Panc1 (cell line): ENCODE measurements around the gene DLGAP1. TPM values are rescaled to one million over a fixed set of nuclear protein-coding genes. Genes with fewer than 3 reads are reported as not detected.
A peak's percentile ranks its signal among the peaks of the same experiment; 100 is the strongest.

ENCODE experiments used
- ATAC-seq: fragments of 200-7000 bp; cut with Tn5 transposase; 2 replicates; pipeline ENCODE4 v1.9.1; 2020; ENCODE audit warnings: mild to moderate bottlenecking, moderate library complexity
- BruUV-seq: library from RNA; stranded (reverse); fragments of 400-500 nt; replicated peaks from 2 replicates; lab custom pipeline; 2021; lab: Mats Ljungman, UMichigan
- CTCF ChIA-PET: fragments of 300-600 bp; sonication (Branson Sonifier 250); formaldehyde crosslinking; loops from one replicate; lab custom pipeline; 2022; ENCODE audit warnings: antibody characterized with exemption; lab: Charles Lee
- POLR2A ChIA-PET: fragments of 300-600 bp; sonication (Branson Sonifier 250); formaldehyde crosslinking; loops from one replicate; lab custom pipeline; 2022; ENCODE audit warnings: antibody characterized with exemption; lab: Charles Lee
- DNase-seq: peaks from one replicate; pipeline ENCODE4 v3.0.0-alpha.2; 2010; ENCODE audit warnings: low read depth, low spot score
- H3K27ac ChIP-seq: 2 replicates; pipeline ENCODE4 v1.5.1; 2011; ENCODE audit warnings: mild to moderate bottlenecking, low read length, inconsistent platforms
- H3K27me3 ChIP-seq: fragments of 200-500 bp; sonication (Bioruptor generic); 2 replicates; pipeline ENCODE4 v1.6.0; 2014; ENCODE audit warnings: low read length, inconsistent platforms; ENCODE audit not compliant: control insufficient read depth, insufficient read depth
- H3K36me3 ChIP-seq: fragments of 200-500 bp; sonication (Bioruptor generic); 2 replicates; pipeline ENCODE4 v1.5.1; 2014; ENCODE audit warnings: inconsistent platforms, mild to moderate bottlenecking, low read length, moderate library complexity; ENCODE audit not compliant: control insufficient read depth, insufficient read depth
- H3K4me1 ChIP-seq: 2 replicates; pipeline ENCODE4 v1.5.1; 2011; ENCODE audit warnings: inconsistent platforms, mild to moderate bottlenecking, low read length, moderate library complexity; ENCODE audit not compliant: control insufficient read depth, insufficient read depth
- H3K4me3 ChIP-seq, 2 experiments: 2 replicates each; pipeline ENCODE4 v1.5.1; 2011 to 2012; ENCODE audit warnings: low read depth in 2 of 2, low read length in 2 of 2, mild to moderate bottlenecking in 2 of 2, inconsistent platforms in 1 of 2, moderate library complexity in 1 of 2
- H3K9me3 ChIP-seq: fragments of 200-500 bp; sonication (Bioruptor generic); 2 replicates; pipeline ENCODE4 v1.5.1; 2014; ENCODE audit warnings: low read depth, mild to moderate bottlenecking, inconsistent platforms, low read length, moderate library complexity; ENCODE audit not compliant: control insufficient read depth, insufficient read depth
- CTCF ChIP-seq: fragments of 450-650 bp; IDR thresholded peaks from 2 replicates; pipeline ENCODE4 v1.5.1; 2017; ENCODE audit warnings: mild to moderate bottlenecking
- POLR2AphosphoS5 ChIP-seq: IDR thresholded peaks from 2 replicates; pipeline ENCODE4 v1.6.1; 2012; ENCODE audit warnings: mild to moderate bottlenecking, low read depth, low read length, moderate library complexity
- SIN3A ChIP-seq: IDR thresholded peaks from 2 replicates; pipeline ENCODE4 v1.6.1; 2012; ENCODE audit warnings: low read depth, mild to moderate bottlenecking, low read length, moderate library complexity, borderline replicate concordance; ENCODE audit not compliant: insufficient read depth
- TCF7L2 ChIP-seq: IDR thresholded peaks from 2 replicates; pipeline ENCODE4 v1.6.1; 2011; ENCODE audit warnings: mild to moderate bottlenecking, low read depth, low read length, inconsistent platforms
- in situ Hi-C: cut with HindIII; loops from 2 replicates; pipeline ENCODE4 v1.10.0; 2016; ENCODE audit warnings: low sequenced_read_pairs, low pct_unique_long_range_greater_than_20kb
- intact Hi-C: fragments of 100-400 bp; cut with micrococcal nuclease; formaldehyde crosslinking; loops from one replicate; pipeline ENCODE4 v1.10.0; 2022; ENCODE audit not compliant: unreplicated experiment
- total RNA-seq: library from RNA; stranded (reverse); gene quantifications from one replicate; pipeline ENCODE4 v1.2.1, GENCODE V29; 2021; ENCODE audit not compliant: unreplicated experiment
- TF ChIP-seq, protein P1 (sequence below), 2 experiments: IDR thresholded peaks; 2 replicates each; pipeline ENCODE4 v1.6.1; 2011 to 2012; ENCODE audit warnings: low read depth in 2 of 2, control low read depth in 1 of 2, low read length in 1 of 2, mild to moderate bottlenecking in 1 of 2, moderate library complexity in 1 of 2; ENCODE audit not compliant: insufficient read depth in 1 of 2

Gene DLGAP1
- total RNA-seq, 1 experiment from 2014 or later = 1.8 TPM

GRCh38 chr18:3494569-3494968 lies 960.5 kb downstream of the DLGAP1 start:
- in situ Hi-C loops (no loop called here), intact Hi-C loops (no loop called here)
- no peaks in the 10 kb centered on the region for H3K9me3 ChIP-seq
- no peaks in the 10 kb centered on the region for H3K27me3 ChIP-seq
- ChIA-PET POLR2A (interaction anchor here (0.7 kb wide), 1 partner anchor 109 kb away, joined by 5 read pairs; no protein-coding TSS in a partner anchor), CTCF (no interaction called here)
- H3K4me3 ChIP-seq = no peak overlapping the region
- H3K4me1 ChIP-seq = peaks cover 63% of the 10 kb centered on the region
- H3K36me3 ChIP-seq = no peaks in the 10 kb centered on the region
- DNase-seq (no peak), ATAC-seq (no peak)
- BruUV-seq = no TSS peak
- H3K27ac ChIP-seq = peak overlapping the region; percentile 98
- TF ChIP-seq POLR2AphosphoS5 (no peak), TCF7L2 (no peak), CTCF (no peak), SIN3A (no peak)
- TF ChIP-seq, protein P1, sequence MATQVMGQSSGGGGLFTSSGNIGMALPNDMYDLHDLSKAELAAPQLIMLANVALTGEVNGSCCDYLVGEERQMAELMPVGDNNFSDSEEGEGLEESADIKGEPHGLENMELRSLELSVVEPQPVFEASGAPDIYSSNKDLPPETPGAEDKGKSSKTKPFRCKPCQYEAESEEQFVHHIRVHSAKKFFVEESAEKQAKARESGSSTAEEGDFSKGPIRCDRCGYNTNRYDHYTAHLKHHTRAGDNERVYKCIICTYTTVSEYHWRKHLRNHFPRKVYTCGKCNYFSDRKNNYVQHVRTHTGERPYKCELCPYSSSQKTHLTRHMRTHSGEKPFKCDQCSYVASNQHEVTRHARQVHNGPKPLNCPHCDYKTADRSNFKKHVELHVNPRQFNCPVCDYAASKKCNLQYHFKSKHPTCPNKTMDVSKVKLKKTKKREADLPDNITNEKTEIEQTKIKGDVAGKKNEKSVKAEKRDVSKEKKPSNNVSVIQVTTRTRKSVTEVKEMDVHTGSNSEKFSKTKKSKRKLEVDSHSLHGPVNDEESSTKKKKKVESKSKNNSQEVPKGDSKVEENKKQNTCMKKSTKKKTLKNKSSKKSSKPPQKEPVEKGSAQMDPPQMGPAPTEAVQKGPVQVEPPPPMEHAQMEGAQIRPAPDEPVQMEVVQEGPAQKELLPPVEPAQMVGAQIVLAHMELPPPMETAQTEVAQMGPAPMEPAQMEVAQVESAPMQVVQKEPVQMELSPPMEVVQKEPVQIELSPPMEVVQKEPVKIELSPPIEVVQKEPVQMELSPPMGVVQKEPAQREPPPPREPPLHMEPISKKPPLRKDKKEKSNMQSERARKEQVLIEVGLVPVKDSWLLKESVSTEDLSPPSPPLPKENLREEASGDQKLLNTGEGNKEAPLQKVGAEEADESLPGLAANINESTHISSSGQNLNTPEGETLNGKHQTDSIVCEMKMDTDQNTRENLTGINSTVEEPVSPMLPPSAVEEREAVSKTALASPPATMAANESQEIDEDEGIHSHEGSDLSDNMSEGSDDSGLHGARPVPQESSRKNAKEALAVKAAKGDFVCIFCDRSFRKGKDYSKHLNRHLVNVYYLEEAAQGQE (IDR thresholded peaks at IDR 0.05; ENCODE audit: insufficient read depth in 1 of 2, low read depth in 2 of 2, low read length in 1 of 2) = no peak

DNA sequence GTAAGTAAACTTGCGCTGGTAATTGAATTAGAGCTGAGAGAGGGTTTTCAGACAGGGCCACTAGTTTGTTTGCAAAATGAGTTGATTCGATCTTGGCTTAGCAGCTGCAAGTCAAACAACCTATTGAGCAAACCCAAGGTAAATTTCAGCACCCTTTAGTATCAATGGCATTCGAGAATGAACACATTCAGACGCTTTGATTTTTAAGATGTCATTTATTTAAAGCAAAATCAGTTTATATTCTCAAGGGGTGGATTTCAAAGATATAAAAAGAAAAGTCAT lies 960.9 kb downstream of the DLGAP1 start:
- H3K27ac ChIP-seq = peak overlapping the region; percentile 98
- in situ Hi-C loops = no loop called here
- no peaks in the 10 kb centered on the region for H3K9me3 ChIP-seq
- H3K27me3 ChIP-seq = no peaks in the 10 kb centered on the region
- TF ChIP-seq POLR2AphosphoS5 (no peak), TCF7L2 (no peak), SIN3A (no peak), CTCF (no peak)
- TF ChIP-seq, protein P1 (IDR thresholded peaks at IDR 0.05; ENCODE audit: insufficient read depth in 1 of 2, low read depth in 2 of 2, low read length in 1 of 2) = no peak
- H3K4me3 ChIP-seq = peak overlapping the region; percentile 9 to 14; a peak in 2 of 4 replicates
- no TSS peak for BruUV-seq
- no peaks in the 10 kb centered on the region for H3K36me3 ChIP-seq
- no peak for ATAC-seq
- peaks cover 62% of the 10 kb centered on the region for H3K4me1 ChIP-seq
- ChIA-PET CTCF (no interaction called here), POLR2A (interaction anchor here (0.6 to 1.0 kb wide), 3 partner anchors 19 to 114 kb away, joined by 3 to 5 read pairs (median 4); no protein-coding TSS in a partner anchor)
- intact Hi-C loops = no loop called here
- no peak for DNase-seq
